ENCODE measurements around the gene FBLN2.

The FBLN2 gene

DNA sequence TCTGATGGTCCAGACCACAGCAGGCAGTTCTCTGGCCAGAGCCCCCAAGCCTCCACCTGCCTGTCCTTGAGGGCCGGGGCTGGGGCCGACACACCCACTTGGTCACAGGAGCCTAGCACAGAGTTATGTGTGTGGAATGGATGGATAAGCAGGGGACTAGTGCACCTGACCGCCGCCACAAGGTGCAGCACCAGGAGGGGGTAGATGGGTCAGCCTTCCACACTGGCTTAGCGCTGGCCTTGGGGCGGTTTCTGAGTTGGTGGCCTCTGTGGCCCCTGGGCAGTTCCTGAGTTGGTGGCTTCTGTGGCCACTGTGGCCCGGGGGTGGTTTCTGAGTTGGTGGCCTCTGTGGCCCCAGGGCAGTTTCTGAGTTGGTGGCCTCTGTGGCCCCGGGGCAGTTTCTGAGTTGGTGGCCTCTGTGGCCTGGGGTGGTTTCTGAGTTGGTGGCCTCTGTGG lies 75.8 kb downstream of the FBLN2 start:
- no peak for DNase-seq (ENCODE audit: low read depth)

DNA sequence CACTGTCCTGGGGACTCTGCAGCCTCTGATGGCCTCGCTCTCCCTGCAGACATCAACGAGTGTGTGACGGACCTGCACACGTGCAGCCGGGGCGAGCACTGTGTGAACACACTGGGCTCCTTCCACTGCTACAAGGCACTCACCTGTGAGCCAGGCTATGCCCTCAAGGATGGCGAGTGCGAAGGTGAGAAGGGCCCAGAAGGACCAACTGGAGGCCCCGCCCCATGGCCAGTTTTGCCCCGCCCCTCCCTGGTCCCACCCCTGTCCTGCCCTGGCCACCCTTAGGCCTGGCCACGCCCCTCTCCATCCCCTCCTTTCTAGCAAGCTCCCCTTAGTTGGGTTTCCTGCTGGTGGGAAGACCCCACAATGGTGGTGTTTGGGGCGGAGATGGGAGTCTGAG lies 77.5 kb downstream of the FBLN2 start:
- DNase-seq (ENCODE audit: low read depth) = no peak

DNA sequence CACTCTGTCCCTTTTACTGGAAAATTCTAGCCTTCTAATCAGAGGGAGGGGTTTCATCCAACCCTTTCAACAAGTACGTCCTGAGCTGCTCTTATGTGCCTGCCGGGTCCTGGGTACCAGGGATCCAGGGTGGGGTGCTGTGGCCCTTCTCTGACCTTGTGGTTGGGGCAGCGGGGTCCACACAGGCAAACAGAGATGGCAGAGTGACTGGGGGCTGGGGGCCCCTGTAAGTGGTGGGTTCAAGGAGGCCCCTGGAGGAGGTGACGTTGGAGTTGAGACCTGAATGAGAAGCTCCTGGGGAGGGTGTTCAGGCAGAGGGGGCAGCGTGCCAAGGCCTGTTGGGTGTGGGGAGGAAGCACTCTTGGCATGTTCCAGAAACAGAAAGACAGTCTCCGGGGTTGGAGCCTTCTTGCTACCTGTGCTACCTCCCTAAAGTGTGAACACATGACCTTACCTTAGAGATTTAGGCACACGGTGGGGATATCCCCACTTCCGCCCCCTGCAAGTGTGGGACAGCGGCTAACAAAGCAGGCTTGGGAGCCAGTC lies 78.1 kb downstream of the FBLN2 start:
- no peak for DNase-seq (ENCODE audit: low read depth)

DNA sequence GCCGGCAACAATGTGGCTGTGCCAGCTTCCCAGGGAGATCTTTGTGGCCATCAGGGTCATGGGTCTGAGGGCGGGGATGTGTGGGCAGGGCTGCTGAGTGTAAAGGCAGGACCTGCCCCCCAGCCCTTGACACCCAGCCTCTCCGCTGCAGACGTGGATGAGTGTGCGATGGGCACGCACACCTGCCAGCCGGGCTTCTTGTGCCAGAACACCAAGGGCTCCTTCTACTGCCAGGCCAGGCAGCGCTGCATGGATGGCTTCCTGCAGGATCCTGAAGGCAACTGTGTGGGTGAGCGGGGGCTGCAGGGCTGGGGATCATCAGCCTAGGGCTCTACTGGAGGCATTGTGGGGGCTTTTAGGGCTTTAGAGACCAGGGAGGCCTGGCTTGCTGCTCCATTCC lies 78.8 kb downstream of the FBLN2 start:
- no peak for DNase-seq (ENCODE audit: low read depth)

DNA sequence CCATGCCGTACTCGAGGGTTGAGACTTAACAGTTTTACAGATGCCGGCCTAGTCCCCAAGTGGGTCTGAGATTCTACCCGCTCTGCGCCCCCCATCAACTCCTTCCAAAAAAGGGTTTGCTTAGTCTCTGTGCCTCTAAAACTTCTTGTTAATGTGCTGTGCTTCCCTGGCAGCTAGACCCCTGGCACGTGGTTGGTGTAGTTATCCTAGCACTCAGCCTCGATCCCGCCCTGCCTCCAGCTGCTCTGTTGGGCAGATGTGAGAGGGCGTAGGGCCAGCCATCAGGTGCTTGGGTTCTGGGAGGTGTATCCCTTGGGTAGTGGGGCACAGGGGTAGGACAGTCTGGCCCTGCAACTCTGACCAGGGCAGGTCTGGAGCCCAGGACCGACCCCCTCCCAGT lies 79.5 kb downstream of the FBLN2 start:
- DNase-seq (ENCODE audit: low read depth) = no peak

DNA sequence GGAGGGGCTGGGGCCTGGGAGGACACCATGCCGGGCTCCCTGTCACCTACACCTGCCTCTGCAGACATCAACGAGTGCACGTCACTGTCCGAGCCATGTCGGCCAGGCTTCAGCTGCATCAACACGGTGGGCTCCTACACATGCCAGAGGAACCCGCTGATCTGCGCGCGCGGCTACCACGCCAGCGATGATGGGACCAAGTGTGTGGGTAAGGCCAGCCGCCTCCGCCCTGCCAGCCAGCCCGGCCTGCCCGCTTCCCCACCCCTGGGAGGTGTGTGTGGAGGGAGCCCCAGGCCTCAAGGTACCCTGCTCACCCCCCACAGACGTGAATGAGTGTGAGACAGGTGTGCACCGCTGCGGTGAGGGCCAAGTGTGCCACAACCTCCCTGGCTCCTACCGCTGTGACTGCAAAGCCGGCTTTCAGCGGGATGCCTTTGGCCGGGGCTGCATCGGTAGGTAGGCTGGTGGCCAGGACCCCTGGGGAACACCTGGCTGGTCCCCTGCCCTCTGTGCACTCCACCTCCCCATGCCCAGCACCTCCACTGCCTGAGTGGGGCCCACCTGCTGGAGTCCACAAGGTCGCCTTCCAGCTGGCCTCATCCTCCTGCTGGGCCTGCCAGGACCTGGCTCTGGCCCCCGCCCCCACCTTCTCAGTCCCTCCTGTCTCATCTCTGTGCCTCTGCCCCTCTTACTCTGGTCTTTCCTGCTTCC lies 80.1 kb downstream of the FBLN2 start:
- no peak for DNase-seq (ENCODE audit: low read depth)

DNA sequence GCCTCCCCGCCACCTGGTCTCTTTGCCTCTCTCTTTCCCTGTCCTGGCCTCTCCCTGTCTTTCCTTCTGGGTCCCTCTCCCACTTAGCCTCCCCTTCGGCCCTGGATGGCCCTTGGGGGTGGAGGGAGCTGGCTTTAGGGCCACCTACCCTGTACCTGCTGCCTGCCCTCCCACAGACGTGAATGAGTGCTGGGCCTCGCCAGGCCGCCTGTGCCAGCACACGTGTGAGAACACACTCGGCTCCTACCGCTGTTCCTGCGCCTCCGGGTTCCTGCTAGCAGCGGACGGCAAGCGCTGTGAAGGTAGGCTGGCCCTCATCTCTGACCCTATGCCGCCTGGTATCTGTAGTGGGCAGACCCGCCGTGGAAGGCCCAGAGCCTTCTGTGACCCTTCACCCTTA lies 80.7 kb downstream of the FBLN2 start:
- DNase-seq (ENCODE audit: low read depth) = no peak

DNA sequence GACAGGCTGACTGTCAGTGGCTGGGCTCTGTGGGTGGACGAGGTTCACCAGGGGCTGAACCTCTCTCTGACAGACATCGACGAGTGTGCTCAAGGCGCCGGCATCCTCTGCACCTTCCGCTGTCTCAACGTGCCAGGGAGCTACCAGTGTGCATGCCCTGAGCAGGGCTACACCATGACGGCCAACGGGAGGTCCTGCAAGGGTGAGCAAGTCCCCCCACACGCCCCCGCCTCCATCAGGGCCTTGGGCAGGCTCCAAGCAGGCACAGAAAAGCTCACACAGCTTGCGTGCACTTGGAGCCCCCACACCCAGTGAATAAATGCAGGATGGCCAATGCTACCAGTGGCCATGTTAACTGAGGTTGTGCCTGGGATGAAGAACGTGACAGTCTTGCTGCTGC lies 82.3 kb downstream of the FBLN2 start:
- no peak for DNase-seq (ENCODE audit: low read depth)

DNA sequence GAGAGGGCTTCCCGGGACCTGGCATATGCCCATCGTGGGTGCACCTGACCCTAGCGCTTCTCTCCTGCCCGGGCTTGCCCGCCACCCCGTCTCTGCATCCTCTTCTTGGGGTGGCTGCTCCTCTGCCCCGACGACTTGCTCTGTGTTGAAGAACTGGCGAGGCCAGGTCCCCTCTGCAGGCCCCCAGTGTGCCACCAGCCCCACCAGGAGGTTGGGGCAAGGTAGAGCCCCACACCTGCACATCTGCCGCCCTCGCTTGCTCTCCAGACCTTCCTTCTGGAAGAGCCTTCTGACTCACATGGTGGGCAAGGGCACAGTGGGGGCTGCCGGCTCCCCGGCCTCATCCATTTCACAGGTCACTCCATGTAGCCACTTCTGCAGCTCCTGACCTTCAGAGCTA lies 84.3 kb downstream of the FBLN2 start:
- no peak for DNase-seq (ENCODE audit: low read depth)

DNA sequence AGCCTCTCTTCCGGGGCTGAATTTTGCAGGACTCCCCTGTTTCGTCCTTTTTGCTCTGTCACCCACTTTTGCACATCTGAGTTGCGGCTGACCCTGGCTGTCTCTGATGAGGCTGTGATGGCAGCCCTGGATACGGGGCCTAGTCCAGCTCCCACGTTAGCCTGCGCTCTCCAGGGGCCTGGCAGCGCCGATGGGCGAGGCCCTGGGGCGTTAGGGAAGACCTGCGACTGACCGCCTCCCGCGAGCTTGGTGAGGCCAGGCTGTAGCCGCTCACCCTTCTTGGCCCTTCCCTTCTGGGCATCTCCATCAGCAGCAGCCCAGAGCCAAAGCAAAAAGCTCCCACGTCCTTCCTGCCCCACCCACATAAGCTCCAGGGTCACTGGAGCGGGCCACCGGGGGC lies 85.2 kb downstream of the FBLN2 start:
- DNase-seq (ENCODE audit: low read depth) = no peak

DNA sequence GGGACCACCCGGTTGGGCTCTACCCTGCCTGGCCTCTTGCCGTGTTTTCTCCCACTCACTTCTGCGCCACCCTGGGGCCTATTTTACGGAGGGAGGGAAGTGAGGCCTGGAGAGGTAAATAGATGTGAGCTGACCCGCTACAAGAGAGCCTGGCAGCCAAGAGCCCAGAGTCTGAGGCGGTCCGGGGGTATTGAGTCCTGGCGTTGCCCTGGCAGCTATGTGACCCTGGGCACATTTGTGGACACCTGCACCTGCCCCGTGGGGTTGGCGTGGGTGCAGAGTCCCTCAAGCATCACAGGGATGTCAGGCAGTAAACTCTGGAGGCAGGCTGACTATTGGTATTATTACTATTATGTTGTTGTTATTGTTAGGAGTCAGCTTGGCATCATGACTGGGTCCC lies 85.7 kb downstream of the FBLN2 start:
- DNase-seq (ENCODE audit: low read depth) = no peak

DNA sequence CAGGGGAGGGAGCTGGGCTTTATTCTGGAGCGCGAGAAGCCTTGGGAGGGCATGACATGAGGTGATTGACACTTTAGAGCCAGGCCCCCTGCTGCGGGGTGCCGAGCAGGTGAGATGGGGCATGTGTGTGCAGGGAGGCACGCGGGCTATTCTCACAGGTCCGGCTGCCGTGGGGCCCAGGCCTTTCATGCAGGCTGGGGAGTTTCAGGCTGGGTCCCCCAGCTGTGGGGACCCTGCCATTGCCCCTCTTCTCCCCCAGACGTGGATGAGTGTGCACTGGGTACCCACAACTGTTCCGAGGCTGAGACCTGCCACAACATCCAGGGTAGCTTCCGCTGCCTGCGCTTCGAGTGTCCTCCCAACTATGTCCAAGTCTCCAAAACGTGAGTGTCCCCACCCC lies 87.3 kb downstream of the FBLN2 start:
- no peak for DNase-seq (ENCODE audit: low read depth)

DNA sequence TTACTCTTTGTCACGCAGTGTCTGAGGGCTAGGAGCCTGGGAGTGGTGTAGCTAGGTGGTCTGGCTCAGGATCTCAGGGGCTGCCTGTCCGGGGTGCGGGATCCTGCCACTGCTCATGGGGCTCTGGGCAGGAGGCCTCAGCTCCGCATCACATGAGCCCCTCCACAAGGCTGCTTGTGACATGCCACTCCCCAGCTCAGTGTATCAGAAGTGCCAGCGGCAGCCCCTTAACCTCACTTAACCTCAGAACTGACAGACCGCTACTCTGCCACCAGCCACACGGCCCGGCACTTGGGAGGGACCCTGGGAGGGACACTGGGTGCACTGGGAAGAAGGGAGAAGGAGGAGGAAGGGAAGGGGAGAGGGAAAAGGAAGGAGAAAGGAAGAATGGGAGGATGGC lies 87.9 kb downstream of the FBLN2 start:
- no peak for DNase-seq (ENCODE audit: low read depth)

DNA sequence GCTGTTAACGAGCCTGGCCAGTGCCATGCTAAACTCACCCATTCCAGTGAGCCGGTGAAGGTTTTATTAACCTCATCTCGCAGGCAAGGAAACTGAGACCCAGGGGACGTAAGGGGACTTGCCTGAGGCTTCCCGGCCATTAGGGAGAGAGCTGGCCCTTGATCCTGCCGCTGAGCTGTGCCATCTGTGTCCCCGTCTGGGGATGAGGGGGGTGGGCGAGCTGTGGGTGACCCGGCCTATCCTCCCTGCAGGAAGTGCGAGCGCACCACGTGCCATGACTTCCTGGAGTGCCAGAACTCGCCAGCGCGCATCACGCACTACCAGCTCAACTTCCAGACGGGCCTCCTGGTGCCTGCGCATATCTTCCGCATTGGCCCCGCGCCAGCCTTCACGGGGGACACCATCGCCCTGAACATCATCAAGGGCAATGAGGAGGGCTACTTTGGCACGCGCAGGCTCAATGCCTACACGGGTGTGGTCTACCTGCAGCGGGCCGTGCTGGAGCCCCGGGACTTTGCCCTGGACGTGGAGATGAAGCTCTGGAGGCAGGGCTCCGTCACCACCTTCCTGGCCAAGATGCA lies 88.5 kb downstream of the FBLN2 start:
- no peak for DNase-seq (ENCODE audit: low read depth)

DNA sequence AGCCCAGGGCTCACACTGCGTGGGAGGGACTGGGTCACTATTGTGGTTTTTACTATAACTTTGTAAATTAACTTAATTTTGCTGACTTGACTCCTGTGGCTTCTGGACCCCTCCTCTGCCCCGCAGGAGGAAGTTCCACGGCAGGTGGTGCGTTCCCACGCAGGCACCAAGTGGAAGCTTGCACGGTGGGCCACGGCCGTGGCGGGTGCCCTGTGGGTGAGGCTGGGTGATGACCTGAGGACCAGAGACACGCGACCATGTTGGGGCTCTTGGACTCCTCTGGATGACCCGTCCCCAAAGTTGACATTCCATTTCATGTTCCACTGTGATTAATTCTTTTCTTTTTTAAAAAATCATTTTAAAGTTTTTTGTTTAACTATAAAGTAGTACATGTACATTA lies 89.0 kb downstream of the FBLN2 start:
- DNase-seq (ENCODE audit: low read depth) = no peak

DNA sequence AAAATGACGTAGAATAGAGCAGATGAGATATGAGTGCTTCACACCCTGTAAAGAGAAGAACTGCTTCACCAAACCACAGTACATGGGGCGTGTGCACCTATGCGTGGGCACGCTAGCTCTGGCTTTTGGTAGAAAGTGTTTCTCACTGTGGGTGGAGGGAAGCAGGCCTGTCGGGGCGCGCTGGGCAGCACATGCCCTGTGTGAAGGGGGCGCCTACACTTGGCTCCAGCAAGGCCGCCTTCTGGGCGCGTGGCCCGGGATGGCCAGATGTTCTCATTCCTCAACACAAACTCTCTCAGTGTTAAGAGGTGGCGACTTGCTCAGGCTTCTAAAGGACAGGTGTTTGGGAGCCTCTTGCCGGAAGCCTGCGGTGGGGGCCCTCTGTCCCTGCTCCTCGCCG lies 90.0 kb downstream of the FBLN2 start:
- no peak for DNase-seq (ENCODE audit: low read depth)

DNA sequence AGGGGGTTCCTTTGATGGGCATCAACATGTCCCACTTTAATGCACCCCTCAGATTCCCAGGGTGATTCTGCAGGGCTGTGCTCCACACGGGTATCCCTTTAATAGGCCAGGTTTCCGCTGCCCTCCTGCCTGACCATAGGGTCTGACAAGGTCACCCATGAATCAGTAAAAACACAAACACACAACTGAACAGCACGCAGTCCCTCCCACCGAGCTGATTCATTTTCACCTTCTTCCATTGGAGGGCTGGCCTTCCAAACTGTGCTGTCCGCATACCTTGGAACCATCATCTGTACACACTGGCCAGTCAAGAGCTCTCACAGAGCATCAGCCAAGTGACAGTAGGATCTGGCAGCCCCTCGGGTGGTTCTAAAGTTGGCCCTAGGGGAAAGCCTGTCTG lies 93.7 kb downstream of the FBLN2 start:
- no peak for DNase-seq (ENCODE audit: low read depth)

DNA sequence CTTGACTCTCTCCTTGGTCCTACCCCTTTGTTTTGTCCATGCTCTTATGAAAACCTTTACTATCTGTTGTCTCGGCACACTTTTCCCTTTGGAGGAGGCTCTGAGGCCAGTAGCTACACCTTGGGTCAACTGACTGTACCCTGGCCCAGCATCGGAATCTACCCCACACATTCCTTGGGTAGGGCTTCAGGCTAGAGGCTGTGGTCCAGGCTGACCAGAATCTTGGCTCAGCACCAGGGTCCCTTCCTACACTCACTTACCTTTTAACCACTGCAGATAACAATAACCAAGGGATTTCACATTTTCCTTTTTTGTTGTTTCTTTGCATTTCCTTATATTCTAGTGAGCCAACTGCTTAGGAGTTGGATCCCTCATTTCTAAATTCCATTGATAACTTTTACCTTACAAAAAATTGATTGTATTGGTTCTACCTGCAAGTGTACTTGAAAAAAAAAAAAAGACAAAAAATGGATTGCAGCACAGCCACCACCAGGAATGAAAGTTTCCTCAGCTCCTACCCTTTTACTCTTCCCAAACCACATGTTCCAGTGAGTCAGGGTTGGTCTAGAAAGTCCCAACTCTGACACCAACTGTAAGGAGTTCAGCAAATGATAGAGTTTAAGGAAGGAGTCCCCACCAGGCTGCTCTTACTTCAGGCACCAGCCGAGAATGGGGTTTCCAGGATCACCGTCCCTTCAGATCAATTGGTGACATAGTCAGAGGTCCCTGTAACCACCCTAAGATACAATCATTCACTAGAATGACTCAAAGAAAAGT lies 95.6 kb downstream of the FBLN2 start:
- no peak for DNase-seq (ENCODE audit: low read depth)

DNA sequence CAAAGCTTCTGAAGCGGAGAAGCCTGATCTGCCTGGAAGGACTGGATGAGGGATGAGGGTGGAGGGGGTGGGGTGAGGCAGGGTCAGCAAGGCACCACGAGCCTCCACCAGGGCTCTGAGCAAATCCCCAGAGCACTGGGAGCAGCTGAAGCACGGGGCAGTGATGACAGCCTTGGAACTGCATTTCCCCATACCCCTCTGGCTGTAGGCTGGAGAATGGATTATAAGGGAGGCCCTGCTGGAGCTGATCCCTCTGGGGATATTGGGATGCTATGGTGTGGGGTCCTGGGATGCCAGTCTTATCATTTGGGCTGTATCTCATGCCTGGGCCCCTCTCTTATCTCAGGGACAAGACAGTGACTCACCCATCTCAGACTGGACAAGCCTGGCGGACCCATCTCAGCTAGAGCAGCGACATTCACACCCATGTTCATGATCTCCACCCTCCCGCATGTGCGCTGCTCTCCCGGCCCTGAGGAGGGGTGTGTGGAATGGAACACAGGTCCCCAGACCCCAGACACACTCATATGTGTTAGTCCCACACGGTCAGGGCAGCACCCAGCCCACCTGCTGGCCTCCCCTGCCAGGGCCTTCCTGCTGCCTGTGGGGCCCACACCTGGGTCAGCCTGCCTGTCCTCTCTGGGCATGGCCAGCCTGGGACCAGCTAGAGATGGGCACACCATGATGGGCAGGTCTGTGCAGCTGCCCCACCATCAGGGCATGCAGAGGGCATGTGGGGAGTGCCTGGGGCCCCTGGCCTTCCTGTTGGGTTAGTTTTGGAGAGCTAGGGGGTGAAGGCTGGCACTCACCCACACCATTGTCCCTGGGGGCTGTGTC lies 97.1 kb downstream of the FBLN2 start:
- DNase-seq (ENCODE audit: low read depth) = no peak

DNA sequence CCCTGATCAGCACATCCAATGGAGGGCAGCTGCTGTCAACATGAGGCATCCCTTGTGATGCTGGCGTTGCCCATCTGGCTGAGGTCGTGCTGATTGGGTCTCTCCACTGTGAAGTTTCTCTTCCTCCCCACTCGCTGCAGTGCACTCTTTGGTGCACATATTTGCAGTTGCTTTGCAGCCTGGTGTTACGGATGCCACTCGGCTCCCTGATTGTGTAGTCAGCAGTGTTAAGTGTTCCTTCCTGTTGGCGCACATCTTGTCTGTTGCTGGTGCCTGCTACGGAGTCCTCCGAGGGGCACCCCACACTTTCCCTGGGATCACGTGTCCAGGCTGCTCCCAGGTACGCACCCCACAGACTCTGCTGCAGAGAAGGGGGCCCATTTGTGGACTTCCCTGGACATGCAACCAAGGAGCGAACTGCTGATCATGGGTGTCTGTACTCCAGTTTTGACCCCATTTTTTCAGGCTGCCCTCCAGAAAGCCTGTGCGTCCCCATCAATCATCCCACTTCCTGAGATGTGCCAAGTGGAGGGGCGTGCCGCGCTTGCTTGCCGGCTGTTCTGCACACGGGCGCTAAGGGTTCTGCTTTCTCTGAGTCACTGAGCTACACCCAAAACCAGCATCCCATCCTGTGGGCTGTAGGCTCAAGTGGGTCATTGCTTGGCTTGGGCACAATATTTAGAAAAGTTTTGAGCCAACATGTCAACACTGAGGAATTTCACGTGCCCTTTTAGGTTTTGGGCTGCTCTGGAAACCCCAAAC lies 98.6 kb downstream of the FBLN2 start:
- DNase-seq (ENCODE audit: low read depth) = no peak
